Loucy (cell line): ENCODE measurements around the gene SRRM3.

Experiments
- H2AFZ ChIP-seq: fragments of 200-600 bp; sonication (generic); 2 replicates; pipeline ENCODE4 v1.6.0; 2016; ENCODE audit warnings: antibody characterized with exemption, mild to moderate bottlenecking, low read length, moderate library complexity
- H3F3A ChIP-seq: fragments of 200-600 bp; 2 replicates; pipeline ENCODE4 v1.6.0; 2016; ENCODE audit warnings: antibody characterized with exemption, low read depth, mild to moderate bottlenecking
- H3K27me3 ChIP-seq: fragments of 200-600 bp; sonication (generic); 2 replicates; pipeline ENCODE4 v1.6.1; 2014; ENCODE audit warnings: low read length, mild to moderate bottlenecking; ENCODE audit not compliant: insufficient read depth, poor library complexity, severe bottlenecking
- H3K36me3 ChIP-seq: fragments of 200-600 bp; sonication (generic); 2 replicates; pipeline ENCODE4 v1.6.1; 2016; ENCODE audit warnings: low read length; ENCODE audit not compliant: insufficient read depth
- H3K4me1 ChIP-seq: fragments of 200-600 bp; sonication (generic); 2 replicates; pipeline ENCODE4 v1.5.1; 2014; ENCODE audit warnings: low read length, mild to moderate bottlenecking; ENCODE audit not compliant: insufficient read depth, poor library complexity, severe bottlenecking
- H3K4me2 ChIP-seq: fragments of 200-600 bp; sonication (generic); 2 replicates; pipeline ENCODE4 v1.6.0; 2014; ENCODE audit warnings: antibody characterized with exemption, low read length, low read depth, mild to moderate bottlenecking; ENCODE audit not compliant: poor library complexity, severe bottlenecking
- H3K4me3 ChIP-seq: fragments of 200-600 bp; sonication (generic); 2 replicates; pipeline ENCODE4 v1.5.1; 2014; ENCODE audit warnings: low read length, mild to moderate bottlenecking, mixed read lengths; ENCODE audit not compliant: poor library complexity, severe bottlenecking
- H3K79me2 ChIP-seq: fragments of 200-600 bp; sonication (generic); 2 replicates; pipeline ENCODE4 v1.6.1; 2014; ENCODE audit warnings: low read length; ENCODE audit not compliant: insufficient read depth
- H3K9ac ChIP-seq: fragments of 200-600 bp; sonication (generic); 2 replicates; pipeline ENCODE4 v1.6.0; 2014; ENCODE audit warnings: mild to moderate bottlenecking, low read depth, low read length, moderate library complexity; ENCODE audit not compliant: poor library complexity, severe bottlenecking
- H3K9me2 ChIP-seq: fragments of 200-600 bp; sonication (generic); replicated peaks from 2 replicates; pipeline ENCODE4 v1.6.1; 2016; ENCODE audit warnings: low read depth, low read length, mixed read lengths
- H3K9me3 ChIP-seq: fragments of 200-600 bp; sonication (generic); 2 replicates; pipeline ENCODE4 v1.6.1; 2014; ENCODE audit warnings: mild to moderate bottlenecking, antibody characterized with exemption, low read length, low read depth; ENCODE audit not compliant: insufficient read depth
- H4K20me1 ChIP-seq: fragments of 200-600 bp; sonication (generic); 2 replicates; pipeline ENCODE4 v1.6.0; 2014; ENCODE audit warnings: antibody characterized with exemption, low read length, mild to moderate bottlenecking; ENCODE audit not compliant: insufficient read depth, poor library complexity, severe bottlenecking
- CTCF ChIP-seq: fragments of 200-600 bp; sonication (generic); conservative IDR thresholded peaks from 2 replicates; pipeline ENCODE4 v1.5.1; 2014; ENCODE audit warnings: mild to moderate bottlenecking, antibody characterized with exemption, low read length
- EZH2phosphoT487 ChIP-seq: fragments of 200-600 bp; IDR thresholded peaks from 2 replicates; pipeline ENCODE4 v1.6.1; 2018; ENCODE audit warnings: antibody characterized with exemption, mild to moderate bottlenecking, moderate library complexity, borderline replicate concordance

SRRM3 gene

GRCh38 chr7:76185187-76185896 is 16.4 kb upstream of the SRRM3 start:
- H2AFZ ChIP-seq: no peak overlapping the region
- no peak overlapping the region for H3K4me3 ChIP-seq
- H3K4me2 ChIP-seq: no peak overlapping the region
- no peaks in the 10 kb centered on the region for H3K4me1 ChIP-seq
- H3K9ac ChIP-seq: no peak overlapping the region
- no peaks in the 10 kb centered on the region for H3K36me3 ChIP-seq
- no peaks in the 10 kb centered on the region for H3K9me2 ChIP-seq
- no peaks in the 10 kb centered on the region for H3K9me3 ChIP-seq
- TF ChIP-seq CTCF (no peak), EZH2phosphoT487 (no peak)
- H4K20me1 ChIP-seq: no peaks in the 10 kb centered on the region
- H3F3A ChIP-seq: no peaks in the 10 kb centered on the region
- no peaks in the 10 kb centered on the region for H3K27me3 ChIP-seq
- no peaks in the 10 kb centered on the region for H3K79me2 ChIP-seq

- Histone ChIP-seq H3K4me2 (no peak overlapping the region), H3K36me3 (no peaks in the 10 kb centered on the region), H3K27me3 (no peaks in the 10 kb centered on the region), H3K9ac (no peak overlapping the region), H3K79me2 (no peaks in the 10 kb centered on the region), H3F3A (no peaks in the 10 kb centered on the region), H3K9me2 (no peaks in the 10 kb centered on the region), H2AFZ (no peak overlapping the region), H4K20me1 (no peaks in the 10 kb centered on the region), H3K9me3 (no peaks in the 10 kb centered on the region), H3K4me3 (no peak overlapping the region), H3K4me1 (no peaks in the 10 kb centered on the region)
- no peak for TF ChIP-seq CTCF
- TF ChIP-seq EZH2phosphoT487: no peak
These were observed 14.4 kb upstream of the SRRM3 start for GRCh38 chr7:76187272-76187671.

- TF ChIP-seq CTCF (no peak), EZH2phosphoT487 (no peak)
- Histone ChIP-seq H3K9me2 (no peaks in the 10 kb centered on the region), H3F3A (no peaks in the 10 kb centered on the region), H3K4me3 (no peak overlapping the region), H3K36me3 (no peaks in the 10 kb centered on the region), H3K4me2 (no peak overlapping the region), H3K4me1 (no peaks in the 10 kb centered on the region), H3K27me3 (no peaks in the 10 kb centered on the region), H2AFZ (no peak overlapping the region), H4K20me1 (no peaks in the 10 kb centered on the region), H3K9ac (no peak overlapping the region), H3K79me2 (no peaks in the 10 kb centered on the region), H3K9me3 (no peaks in the 10 kb centered on the region)
These were observed 12.4 kb upstream of the SRRM3 start for GRCh38 chr7:76189276-76189675.
